Left lung (tissue), 10 donors: Measurements from ENCODE around the gene PDCD11. TPM values are rescaled to one million over a fixed set of nuclear protein-coding genes. Genes with fewer than 3 reads are reported as not detected.
A peak's percentile ranks its signal among the peaks of the same experiment; 100 is the strongest.

Source experiments
- ATAC-seq: fragments of 200-7000 bp; cut with Tn5 transposase; one replicate; pipeline ENCODE4 v1.9.1; 2020; ENCODE audit warnings: moderate library complexity
- DNase-seq, 4 donors: peaks; one replicate each; pipeline ENCODE4 v3.0.0-alpha.2; 2013 to 2020
- H3K27ac ChIP-seq, 2 donors: fragments of 200-600 bp; sonication (generic) in 1 of 2; one replicate each; pipeline versions ENCODE4 v1.5.0 to v1.8.0; 2020 to 2021
- H3K27me3 ChIP-seq, 2 donors: fragments of 200-600 bp; sonication (generic) in 1 of 2; one replicate each; pipeline versions ENCODE4 v1.5.0 to v1.8.0; 2020 to 2021
- H3K36me3 ChIP-seq, 2 donors: fragments of 200-600 bp; sonication (generic) in 1 of 2; one replicate each; pipeline versions ENCODE4 v1.5.0 to v1.8.0; 2020 to 2021
- H3K4me1 ChIP-seq, 2 donors: fragments of 200-600 bp; one replicate each; pipeline ENCODE4 v1.8.0; 2021
- H3K4me3 ChIP-seq, 2 donors: fragments of 200-600 bp; sonication (generic) in 1 of 2; one replicate each; pipeline versions ENCODE4 v1.5.0 to v1.8.0; 2020 to 2021; ENCODE audit warnings: mild to moderate bottlenecking in 1 of 2
- H3K9me3 ChIP-seq, 2 donors: fragments of 200-600 bp; sonication (generic) in 1 of 2; one replicate each; pipeline versions ENCODE4 v1.5.0 to v1.8.0; 2020 to 2021
- intact Hi-C, 2 donors: fragments of 100-400 bp; cut with DNase I; formaldehyde crosslinking; loops; one replicate each; pipeline versions ENCODE4 v1.11.2 to v1.14.2; 2022
- polyA plus RNA-seq, 6 donors: library from polyadenylated mRNA; unstranded; fragments of 120-200 nt; gene quantifications; one replicate each; pipeline ENCODE4 v1.2.1, GENCODE V29; 2013; ENCODE audit not compliant: insufficient read length in 6 of 6
- total RNA-seq, 2 donors: library from RNA; stranded (reverse); fragmentation: NEBNext Ultra II Directional; extraction: Animal tissue kit (Norgen Biotek cat#: 25700); gene quantifications; one replicate each; pipeline ENCODE4 v1.2.1, GENCODE V29; 2021
- TF ChIP-seq, protein P1 (sequence below), 2 donors: fragments of 200-600 bp; sonication (generic) in 1 of 2; IDR thresholded peaks; one replicate each; pipeline versions ENCODE4 v1.5.0 to v1.8.0; 2021; ENCODE audit warnings: antibody characterized with exemption in 2 of 2
- donor health status: DM: no; HTN: yes; CAD: no.
- donor health status: DM: no; HTN: no; CAD: no.

The PDCD11 gene
- total and polyA plus RNA-seq, 8 donors = 20.1 to 42.4 (median 39.0) TPM

DNA sequence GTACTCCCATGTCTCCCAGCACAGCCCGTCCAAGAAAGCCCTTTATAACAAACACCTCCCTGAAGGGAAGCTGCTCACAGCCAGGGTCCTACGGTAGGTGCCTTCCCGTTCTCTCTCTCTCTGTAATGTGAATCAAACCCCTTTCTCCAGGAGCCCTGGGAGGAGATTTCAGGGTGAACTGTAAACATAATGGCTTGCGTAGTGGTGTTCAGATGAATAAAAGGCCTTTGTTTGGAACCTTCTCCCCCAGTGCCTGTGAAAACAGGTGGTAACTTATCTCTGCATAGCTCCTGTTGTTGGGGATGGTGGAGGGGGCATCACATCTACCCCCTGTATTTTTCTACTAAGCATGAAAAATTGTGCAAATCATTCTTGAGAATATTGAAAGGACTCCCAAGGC lies 43.4 kb downstream of the PDCD11 start:
- ATAC-seq (no peak), DNase-seq (no peak)
- Histone ChIP-seq H3K27me3 (no peaks in the 10 kb centered on the region), H3K36me3 (peaks cover 0 to 98% of the 10 kb centered on the region in 2 donors), H3K27ac (no peak overlapping the region), H3K9me3 (no peaks in the 10 kb centered on the region), H3K4me1 (peaks cover 0 to 13% of the 10 kb centered on the region in 2 donors), H3K4me3 (no peak overlapping the region)
- intact Hi-C loops = no loop called here
- TF ChIP-seq, protein P1, sequence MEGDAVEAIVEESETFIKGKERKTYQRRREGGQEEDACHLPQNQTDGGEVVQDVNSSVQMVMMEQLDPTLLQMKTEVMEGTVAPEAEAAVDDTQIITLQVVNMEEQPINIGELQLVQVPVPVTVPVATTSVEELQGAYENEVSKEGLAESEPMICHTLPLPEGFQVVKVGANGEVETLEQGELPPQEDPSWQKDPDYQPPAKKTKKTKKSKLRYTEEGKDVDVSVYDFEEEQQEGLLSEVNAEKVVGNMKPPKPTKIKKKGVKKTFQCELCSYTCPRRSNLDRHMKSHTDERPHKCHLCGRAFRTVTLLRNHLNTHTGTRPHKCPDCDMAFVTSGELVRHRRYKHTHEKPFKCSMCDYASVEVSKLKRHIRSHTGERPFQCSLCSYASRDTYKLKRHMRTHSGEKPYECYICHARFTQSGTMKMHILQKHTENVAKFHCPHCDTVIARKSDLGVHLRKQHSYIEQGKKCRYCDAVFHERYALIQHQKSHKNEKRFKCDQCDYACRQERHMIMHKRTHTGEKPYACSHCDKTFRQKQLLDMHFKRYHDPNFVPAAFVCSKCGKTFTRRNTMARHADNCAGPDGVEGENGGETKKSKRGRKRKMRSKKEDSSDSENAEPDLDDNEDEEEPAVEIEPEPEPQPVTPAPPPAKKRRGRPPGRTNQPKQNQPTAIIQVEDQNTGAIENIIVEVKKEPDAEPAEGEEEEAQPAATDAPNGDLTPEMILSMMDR (IDR thresholded peaks at IDR 0.05) = no peak

DNA sequence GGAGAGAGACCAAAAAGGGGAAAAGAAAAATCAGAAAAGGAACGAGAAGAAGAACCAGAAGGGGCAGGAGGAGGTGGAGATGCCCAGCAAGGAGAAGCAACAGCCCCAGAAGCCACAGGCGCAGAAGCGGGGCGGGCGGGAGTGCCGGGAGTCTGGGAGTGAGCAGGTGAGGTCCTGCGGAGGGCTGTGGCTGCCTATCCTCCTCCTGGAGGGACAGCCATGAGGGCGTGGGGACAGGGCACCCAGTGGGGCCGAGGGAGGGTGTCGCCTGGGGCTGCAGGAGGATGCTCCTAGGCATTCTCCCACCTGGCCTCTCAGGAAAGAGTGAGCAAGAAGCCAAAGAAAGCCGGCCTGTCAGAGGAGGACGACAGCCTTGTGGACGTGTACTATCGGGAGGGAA lies 44.0 kb downstream of the PDCD11 start:
- H3K4me3 ChIP-seq = no peak overlapping the region
- peaks cover 0 to 100% of the 10 kb centered on the region in 2 donors for H3K36me3 ChIP-seq
- intact Hi-C loops = no loop called here
- H3K27ac ChIP-seq = no peak overlapping the region
- ATAC-seq (no peak), DNase-seq (peak in 1 of 4 donors; percentile 64)
- H3K4me1 ChIP-seq = peaks cover 0 to 20% of the 10 kb centered on the region in 2 donors
- no peaks in the 10 kb centered on the region for H3K27me3 ChIP-seq
- TF ChIP-seq, protein P1 (IDR thresholded peaks at IDR 0.05) = no peak
- no peaks in the 10 kb centered on the region for H3K9me3 ChIP-seq

DNA sequence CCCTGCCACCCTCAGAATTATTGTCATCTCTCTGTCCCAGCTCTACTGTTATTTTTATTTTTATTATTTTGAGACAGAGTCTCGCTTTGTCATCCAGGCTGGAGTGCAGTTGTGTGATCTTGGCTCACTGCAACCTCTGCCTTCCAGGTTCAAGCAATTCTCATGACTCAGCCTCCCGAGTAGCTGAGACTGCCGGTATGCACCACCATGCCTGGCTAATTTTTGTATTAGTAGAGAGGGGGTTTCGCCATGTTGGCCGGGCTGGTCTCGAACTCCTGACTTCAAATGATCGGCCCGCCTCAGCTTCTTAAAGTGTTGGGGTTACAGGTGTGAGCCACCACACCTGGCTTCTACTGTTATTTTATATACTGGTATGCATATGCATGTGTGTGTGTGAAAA lies 44.8 kb downstream of the PDCD11 start:
- Histone ChIP-seq H3K27ac (no peak overlapping the region), H3K27me3 (no peaks in the 10 kb centered on the region), H3K36me3 (peaks cover 0 to 100% of the 10 kb centered on the region in 2 donors), H3K9me3 (no peaks in the 10 kb centered on the region), H3K4me3 (no peak overlapping the region), H3K4me1 (peaks cover 0 to 27% of the 10 kb centered on the region in 2 donors)
- TF ChIP-seq, protein P1 (IDR thresholded peaks at IDR 0.05) = no peak
- intact Hi-C loops = no loop called here
- no peak for ATAC-seq
- peak in 1 of 4 donors; percentile 20 for DNase-seq

DNA sequence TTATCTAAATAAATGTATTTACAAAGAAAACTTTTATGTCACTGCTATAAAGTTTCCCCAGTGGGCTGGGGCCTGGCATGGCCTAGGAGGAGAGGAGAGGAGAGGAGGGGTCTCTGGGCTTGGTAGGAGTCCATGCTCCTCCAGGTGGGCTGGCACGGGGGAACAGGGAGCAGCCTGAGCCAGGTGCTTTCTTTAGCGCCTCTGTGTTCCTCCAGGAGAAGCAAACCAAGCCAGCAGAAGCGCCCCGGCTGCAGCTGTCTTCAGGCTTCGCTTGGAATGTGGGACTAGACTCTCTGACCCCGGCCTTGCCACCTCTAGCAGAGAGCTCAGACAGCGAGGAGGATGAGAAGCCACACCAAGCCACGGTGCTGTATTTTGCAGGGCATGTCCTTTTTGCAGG lies 45.2 kb downstream of the PDCD11 start:
- TF ChIP-seq, protein P1 (IDR thresholded peaks at IDR 0.05) = no peak
- intact Hi-C loops = no loop called here
- DNase-seq (peak in 1 of 4 donors; percentile 63), ATAC-seq (no peak)
- Histone ChIP-seq H3K9me3 (no peaks in the 10 kb centered on the region), H3K4me1 (peaks cover 2 to 31% of the 10 kb centered on the region in 2 donors), H3K36me3 (peaks cover 0 to 100% of the 10 kb centered on the region in 2 donors), H3K27me3 (no peaks in the 10 kb centered on the region), H3K4me3 (no peak overlapping the region), H3K27ac (peak overlapping the region in 1 of 2 donors; percentile 45)

DNA sequence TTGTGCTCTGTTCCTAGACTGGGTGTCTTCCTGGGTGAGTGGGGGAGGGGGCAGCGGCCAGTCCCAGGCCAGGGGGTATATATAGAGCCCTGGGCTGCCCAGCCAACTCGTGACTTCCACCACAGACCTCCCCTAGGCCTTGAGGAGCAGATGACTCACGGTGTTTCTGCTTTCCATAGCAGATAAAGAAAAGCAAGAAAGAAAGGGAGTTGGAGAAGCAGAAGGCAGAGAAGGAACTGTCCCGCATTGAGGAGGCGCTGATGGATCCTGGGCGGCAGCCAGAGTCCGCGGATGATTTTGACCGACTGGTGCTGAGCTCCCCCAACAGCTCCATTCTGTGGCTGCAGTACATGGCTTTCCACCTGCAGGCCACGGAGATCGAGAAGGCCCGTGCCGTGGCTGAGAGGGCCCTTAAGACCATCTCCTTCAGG lies 45.6 kb downstream of the PDCD11 start:
- DNase-seq (peak in 2 of 4 donors; percentile 61 to 65), ATAC-seq (peak; percentile 52)
- no peaks in the 10 kb centered on the region for H3K27me3 ChIP-seq
- peak overlapping the region in 1 of 2 donors; percentile 45 for H3K27ac ChIP-seq
- H3K4me1 ChIP-seq = peaks cover 7 to 36% of the 10 kb centered on the region in 2 donors
- intact Hi-C loops = no loop called here
- peaks cover 0 to 100% of the 10 kb centered on the region in 2 donors for H3K36me3 ChIP-seq
- no peak overlapping the region for H3K4me3 ChIP-seq
- H3K9me3 ChIP-seq = no peaks in the 10 kb centered on the region
- TF ChIP-seq, protein P1 (IDR thresholded peaks at IDR 0.05) = no peak
